GM12878 (cell line): ENCODE data around the gene FLNC. TPM values are rescaled to one million over a fixed set of nuclear protein-coding genes. Genes with fewer than 3 reads are reported as not detected.

Experiments used
- ATAC-seq: fragments of 200-7000 bp; cut with Tn5 transposase; 3 replicates; pipeline ENCODE4 v1.9.1; 2020; ENCODE audit warnings: mild to moderate bottlenecking, moderate library complexity
- BruUV-seq: library from RNA; stranded (reverse); fragments of 400-500 nt; replicated peaks from 2 replicates; lab custom pipeline; 2021; lab: Mats Ljungman, UMichigan
- CTCF ChIA-PET: fragments of 300-600 bp; sonication (Branson Sonifier 250); formaldehyde crosslinking; extraction: SDS; loops from one replicate; lab custom pipeline; 2021; ENCODE audit warnings: inconsistent platforms; lab: Yijun Ruan, JAX
- POLR2A ChIA-PET: fragments of 350-600 bp; formaldehyde crosslinking; extraction: SDS; loops from one replicate; lab custom pipeline; 2021; ENCODE audit warnings: inconsistent platforms; lab: Charles Lee
- RAD21 ChIA-PET: fragments of 300-600 bp; sonication (Branson Sonifier 250); formaldehyde crosslinking; loops from one replicate; lab custom pipeline; 2023; ENCODE audit warnings: antibody characterized with exemption; ENCODE audit not compliant: unreplicated experiment; lab: Charles Lee
- SMC1A ChIA-PET: fragments of 300-600 bp; sonication (Branson Sonifier 250); formaldehyde crosslinking; loops from one replicate; lab custom pipeline; 2023; ENCODE audit not compliant: unreplicated experiment, uncharacterized antibody; lab: Charles Lee
- DNase-seq: peaks from one replicate; pipeline ENCODE4 v3.0.0-alpha.2; 2011; ENCODE audit warnings: low read depth, low spot score
- FAIRE-seq: peaks from 3 replicates; lab custom pipeline; 2011; peaks lifted over from hg19 to GRCh38; lab: Jason Lieb, UNC
- H2AFZ ChIP-seq: 2 replicates; pipeline ENCODE4 v1.6.0; 2011; ENCODE audit warnings: low read depth, low read length, control low read depth; ENCODE audit not compliant: control insufficient read depth
- H3K27ac ChIP-seq: 2 replicates; pipeline ENCODE4 v1.5.1; 2011; ENCODE audit warnings: control low read depth; ENCODE audit not compliant: control insufficient read depth, insufficient read depth
- H3K27me3 ChIP-seq, 2 experiments: replicated peaks in 1 of 2; 2 replicates each; pipeline versions ENCODE4 v1.6.0 to v1.6.1; 2011; ENCODE audit warnings: low read length in 1 of 2; ENCODE audit not compliant: control insufficient read depth in 2 of 2, insufficient read depth in 2 of 2
- H3K36me3 ChIP-seq, 2 experiments: 2 replicates each; pipeline ENCODE4 v1.5.1; 2011; ENCODE audit warnings: low read length in 1 of 2; ENCODE audit not compliant: control insufficient read depth in 2 of 2, insufficient read depth in 2 of 2
- H3K4me1 ChIP-seq: 2 replicates; pipeline ENCODE4 v1.6.1; 2011; ENCODE audit warnings: mild to moderate bottlenecking, low read length, moderate library complexity, mixed read lengths; ENCODE audit not compliant: control insufficient read depth, insufficient read depth
- H3K4me2 ChIP-seq: 2 replicates; pipeline ENCODE4 v1.6.0; 2011; ENCODE audit warnings: control low read depth; ENCODE audit not compliant: control insufficient read depth, insufficient read depth
- H3K4me3 ChIP-seq: fragments of 200-600 bp; sonication (generic); 2 replicates; pipeline ENCODE4 v1.5.1; 2016
- H3K79me2 ChIP-seq: 2 replicates; pipeline ENCODE4 v1.6.0; 2011; ENCODE audit warnings: low read length; ENCODE audit not compliant: control insufficient read depth, insufficient read depth
- H3K9ac ChIP-seq: 2 replicates; pipeline ENCODE4 v1.8.0; 2011; ENCODE audit warnings: low read length, control low read depth, mixed read lengths; ENCODE audit not compliant: control insufficient read depth, insufficient read depth
- H3K9me3 ChIP-seq: replicated peaks from 3 replicates; pipeline ENCODE4 v1.5.1; 2011; ENCODE audit warnings: mild to moderate bottlenecking, low read length; ENCODE audit not compliant: control insufficient read depth, insufficient read depth
- H4K20me1 ChIP-seq: 2 replicates; pipeline ENCODE4 v1.6.0; 2011; ENCODE audit not compliant: control insufficient read depth, insufficient read depth
- E2F8 ChIP-seq: fragments of 450-650 bp; IDR thresholded peaks from 2 replicates; pipeline ENCODE4 v1.6.1; 2018; ENCODE audit warnings: mild to moderate bottlenecking, low read depth, moderate library complexity; ENCODE audit not compliant: partially characterized antibody
- FOXM1 ChIP-seq: IDR thresholded peaks from 2 replicates; pipeline ENCODE4 v1.6.1; 2012; ENCODE audit warnings: low read depth, mild to moderate bottlenecking, inconsistent platforms, low read length, moderate library complexity
- PAX5 ChIP-seq: IDR thresholded peaks from 2 replicates; pipeline ENCODE4 v1.6.1; 2011; ENCODE audit warnings: low read depth, low read length, borderline replicate concordance
- PRDM15 ChIP-seq: fragments of 450-650 bp; formaldehyde crosslinking; IDR thresholded peaks from 2 replicates; pipeline ENCODE4 v1.4.0; 2020; ENCODE audit warnings: mild to moderate bottlenecking, moderate library complexity
- REST ChIP-seq: IDR thresholded peaks from 2 replicates; pipeline ENCODE4 v1.6.1; 2012; ENCODE audit warnings: mild to moderate bottlenecking, low read depth, low read length
- RFX5 ChIP-seq: IDR thresholded peaks from 2 replicates; pipeline ENCODE4 v1.6.1; 2011; ENCODE audit warnings: low read depth, low read length, improper control_type of control experiment
- SRF ChIP-seq, 2 experiments: IDR thresholded peaks; 2 replicates each; pipeline ENCODE4 v1.6.1; 2011; ENCODE audit warnings: low read depth in 2 of 2, low read length in 2 of 2, mild to moderate bottlenecking in 1 of 2, moderate library complexity in 1 of 2
- WGBS: methylation state at CpG from one replicate; pipeline ENCODE4 v1.1.6; 2016; ENCODE audit warnings: low lambda C conversion rate; ENCODE audit not compliant: insufficient replicate concordance, insufficient coverage; ENCODE audit errors: missing lambda C conversion rate; 5-methylcytosine and 5-hydroxymethylcytosine counted together
- in situ Hi-C: fragments of 300-500 bp; cut with MboI; formaldehyde crosslinking; loops from 9 replicates; pipeline ENCODE4 v1.14.3; 2018; ENCODE audit warnings: mixed read lengths
- intact Hi-C: fragments of 100-400 bp; cut with micrococcal nuclease; formaldehyde crosslinking; loops from one replicate; pipeline ENCODE4 v1.14.2; 2022; ENCODE audit not compliant: unreplicated experiment
- polyA plus RNA-seq, 11 experiments: library from polyadenylated mRNA; depleted of rRNA in 4 of 11; unstranded in 6 of 11; stranded (reverse) in 5 of 11; fragments of >200 nt; fragmentation: Nextera tagmentation in 4 of 11; fragmentation: Illumina TruSeq in 1 of 11; extraction: Ambion mirVana in 4 of 11; extraction: Trizol in 1 of 11; gene quantifications; 1 replicate in 1 of 11; 2 replicates in 10 of 11; pipeline versions ENCODE4 v1.2.1 to v1.2.3, GENCODE V29; 2011 to 2016; ENCODE audit warnings: inconsistent platforms in 2 of 11, missing spikeins in 2 of 11, low read depth in 1 of 11
- total RNA-seq, 4 experiments: library from RNA; depleted of rRNA in 3 of 4; stranded (reverse); fragments of >200 nt in 3 of 4; fragmentation: Illumina TruSeq in 1 of 4; extraction: Trizol in 1 of 4; gene quantifications; 2 replicates each; pipeline versions ENCODE4 v1.2.1 to v1.2.3, GENCODE V29; 2013 to 2021

Gene FLNC
- total and polyA plus RNA-seq, 10 of the 15 experiments (the other 5 are each of a cell fraction or from before 2014, with no cell fraction given) = 0.01 to 0.21 (median 0.06) TPM; not detected in 3

GRCh38 chr7:128848289-128849155 lies 18.3 kb downstream of the FLNC start:
- ChIA-PET RAD21 (no interaction called here), CTCF (no interaction called here), POLR2A (no interaction called here), SMC1A (no interaction called here)
- H3K4me2 ChIP-seq = no peak overlapping the region
- DNase-seq (no peak), ATAC-seq (no peak), FAIRE-seq (no peak)
- H3K36me3 ChIP-seq = no peaks in the 10 kb centered on the region
- no peaks in the 10 kb centered on the region for H3K9me3 ChIP-seq
- in situ Hi-C loops = no loop called here
- no peak overlapping the region for H3K27ac ChIP-seq
- no peak overlapping the region for H3K9ac ChIP-seq
- no peak overlapping the region for H2AFZ ChIP-seq
- WGBS = 53% methylated on average over 26 of the region's 31 CpGs
- H3K4me1 ChIP-seq = no peaks in the 10 kb centered on the region
- no peak overlapping the region for H3K4me3 ChIP-seq
- H3K27me3 ChIP-seq = no peaks in the 10 kb centered on the region
- no peaks in the 10 kb centered on the region for H4K20me1 ChIP-seq
- intact Hi-C loops = no loop called here
- no TSS peak for BruUV-seq
- no peaks in the 10 kb centered on the region for H3K79me2 ChIP-seq
- TF ChIP-seq RFX5 (no peak), REST (no peak), SRF (IDR thresholded peaks at IDR 0.05; ENCODE audit: low read depth in 2 of 2, low read length in 2 of 2) (no peak), E2F8 (no peak), FOXM1 (no peak), PAX5 (no peak), PRDM15 (CRISPR knock-in tag) (no peak)
